GM12878 (cell line): ENCODE measurements around the gene HIP1. TPM values are rescaled to one million over a fixed set of nuclear protein-coding genes. Genes with fewer than 3 reads are reported as not detected.

ENCODE experiments used
- ATAC-seq: fragments of 200-7000 bp; cut with Tn5 transposase; 3 replicates; pipeline ENCODE4 v1.9.1; 2020; ENCODE audit warnings: mild to moderate bottlenecking, moderate library complexity
- BruUV-seq: library from RNA; stranded (reverse); fragments of 400-500 nt; replicated peaks from 2 replicates; lab custom pipeline; 2021; lab: Mats Ljungman, UMichigan
- CTCF ChIA-PET: fragments of 300-600 bp; sonication (Branson Sonifier 250); formaldehyde crosslinking; extraction: SDS; loops from one replicate; lab custom pipeline; 2021; ENCODE audit warnings: inconsistent platforms; lab: Yijun Ruan, JAX
- POLR2A ChIA-PET: fragments of 350-600 bp; formaldehyde crosslinking; extraction: SDS; loops from one replicate; lab custom pipeline; 2021; ENCODE audit warnings: inconsistent platforms; lab: Charles Lee
- RAD21 ChIA-PET: fragments of 300-600 bp; sonication (Branson Sonifier 250); formaldehyde crosslinking; loops from one replicate; lab custom pipeline; 2023; ENCODE audit warnings: antibody characterized with exemption; ENCODE audit not compliant: unreplicated experiment; lab: Charles Lee
- SMC1A ChIA-PET: fragments of 300-600 bp; sonication (Branson Sonifier 250); formaldehyde crosslinking; loops from one replicate; lab custom pipeline; 2023; ENCODE audit not compliant: unreplicated experiment, uncharacterized antibody; lab: Charles Lee
- DNase-seq: peaks from one replicate; pipeline ENCODE4 v3.0.0-alpha.2; 2011; ENCODE audit warnings: low read depth, low spot score
- FAIRE-seq: peaks from 3 replicates; lab custom pipeline; 2011; peaks lifted over from hg19 to GRCh38; lab: Jason Lieb, UNC
- H2AFZ ChIP-seq: 2 replicates; pipeline ENCODE4 v1.6.0; 2011; ENCODE audit warnings: low read depth, low read length, control low read depth; ENCODE audit not compliant: control insufficient read depth
- H3K27ac ChIP-seq: 2 replicates; pipeline ENCODE4 v1.5.1; 2011; ENCODE audit warnings: control low read depth; ENCODE audit not compliant: control insufficient read depth, insufficient read depth
- H3K27me3 ChIP-seq, 2 experiments: replicated peaks in 1 of 2; 2 replicates each; pipeline versions ENCODE4 v1.6.0 to v1.6.1; 2011; ENCODE audit warnings: low read length in 1 of 2; ENCODE audit not compliant: control insufficient read depth in 2 of 2, insufficient read depth in 2 of 2
- H3K36me3 ChIP-seq, 2 experiments: 2 replicates each; pipeline ENCODE4 v1.5.1; 2011; ENCODE audit warnings: low read length in 1 of 2; ENCODE audit not compliant: control insufficient read depth in 2 of 2, insufficient read depth in 2 of 2
- H3K4me1 ChIP-seq: 2 replicates; pipeline ENCODE4 v1.6.1; 2011; ENCODE audit warnings: mild to moderate bottlenecking, low read length, moderate library complexity, mixed read lengths; ENCODE audit not compliant: control insufficient read depth, insufficient read depth
- H3K4me2 ChIP-seq: 2 replicates; pipeline ENCODE4 v1.6.0; 2011; ENCODE audit warnings: control low read depth; ENCODE audit not compliant: control insufficient read depth, insufficient read depth
- H3K4me3 ChIP-seq: fragments of 200-600 bp; sonication (generic); 2 replicates; pipeline ENCODE4 v1.5.1; 2016
- H3K79me2 ChIP-seq: 2 replicates; pipeline ENCODE4 v1.6.0; 2011; ENCODE audit warnings: low read length; ENCODE audit not compliant: control insufficient read depth, insufficient read depth
- H3K9ac ChIP-seq: 2 replicates; pipeline ENCODE4 v1.8.0; 2011; ENCODE audit warnings: low read length, control low read depth, mixed read lengths; ENCODE audit not compliant: control insufficient read depth, insufficient read depth
- H3K9me3 ChIP-seq: replicated peaks from 3 replicates; pipeline ENCODE4 v1.5.1; 2011; ENCODE audit warnings: mild to moderate bottlenecking, low read length; ENCODE audit not compliant: control insufficient read depth, insufficient read depth
- H4K20me1 ChIP-seq: 2 replicates; pipeline ENCODE4 v1.6.0; 2011; ENCODE audit not compliant: control insufficient read depth, insufficient read depth
- ATF3 ChIP-seq: IDR thresholded peaks from 2 replicates; pipeline ENCODE4 v1.6.1; 2011; ENCODE audit warnings: low read depth, mild to moderate bottlenecking, low read length, moderate library complexity, borderline replicate concordance; ENCODE audit errors: extremely low read depth
- BACH1 ChIP-seq: fragments of 450-650 bp; IDR thresholded peaks from 2 replicates; pipeline ENCODE4 v1.6.1; 2017; ENCODE audit warnings: mild to moderate bottlenecking, borderline replicate concordance
- BCL11A ChIP-seq: IDR thresholded peaks from 2 replicates; pipeline ENCODE4 v1.6.1; 2011; ENCODE audit warnings: low read depth, low read length
- CBX5 ChIP-seq: sonication (generic); IDR thresholded peaks from 2 replicates; pipeline ENCODE4 v1.6.1; 2016; ENCODE audit warnings: low read depth, moderate library complexity, mild to moderate bottlenecking, inconsistent platforms
- CHD1 ChIP-seq: IDR thresholded peaks from 2 replicates; pipeline ENCODE4 v1.6.1; 2012; ENCODE audit warnings: low read depth, low read length, improper control_type of control experiment
- DPF2 ChIP-seq: fragments of 450-650 bp; IDR thresholded peaks from 2 replicates; pipeline ENCODE4 v1.6.1; 2017; ENCODE audit warnings: mild to moderate bottlenecking
- FOXK2 ChIP-seq: fragments of 450-650 bp; IDR thresholded peaks from 2 replicates; pipeline ENCODE4 v1.6.1; 2017; ENCODE audit warnings: mild to moderate bottlenecking, moderate library complexity
- IKZF2 ChIP-seq, 2 experiments: fragments of 450-650 bp; IDR thresholded peaks; 2 replicates each; pipeline ENCODE4 v1.6.1; 2017; ENCODE audit warnings: mild to moderate bottlenecking in 2 of 2, moderate library complexity in 2 of 2
- JUND ChIP-seq: IDR thresholded peaks from 2 replicates; pipeline ENCODE4 v1.6.1; 2012; ENCODE audit warnings: low read depth, mild to moderate bottlenecking, low read length, improper control_type of control experiment, moderate library complexity
- MXI1 ChIP-seq: fragments of 150-350 bp; IDR thresholded peaks from 2 replicates; pipeline ENCODE4 v1.6.1; 2011; ENCODE audit warnings: low read depth, mild to moderate bottlenecking, inconsistent platforms, low read length, improper control_type of control experiment
- NFIC ChIP-seq: IDR thresholded peaks from 2 replicates; pipeline ENCODE4 v1.6.1; 2012; ENCODE audit warnings: low read depth, mild to moderate bottlenecking, inconsistent platforms, low read length, moderate library complexity
- NFXL1 ChIP-seq: fragments of 450-650 bp; IDR thresholded peaks from 2 replicates; pipeline ENCODE4 v1.6.1; 2017; ENCODE audit warnings: antibody characterized with exemption, mild to moderate bottlenecking, borderline replicate concordance
- PAX8 ChIP-seq: fragments of 450-650 bp; IDR thresholded peaks from 2 replicates; pipeline ENCODE4 v1.6.1; 2017; ENCODE audit warnings: mild to moderate bottlenecking, moderate library complexity
- SREBF1 ChIP-seq: IDR thresholded peaks from 2 replicates; pipeline ENCODE4 v1.6.1; 2012; ENCODE audit warnings: mild to moderate bottlenecking, low read length
- SUPT20H ChIP-seq: IDR thresholded peaks from 2 replicates; pipeline ENCODE4 v1.6.1; 2011; ENCODE audit warnings: low read depth, mild to moderate bottlenecking, low read length, moderate library complexity, borderline replicate concordance; ENCODE audit not compliant: control insufficient read depth
- YBX1 ChIP-seq: fragments of 450-650 bp; IDR thresholded peaks from 2 replicates; pipeline ENCODE4 v1.6.1; 2016; ENCODE audit warnings: antibody characterized with exemption
- ZNF217 ChIP-seq: fragments of 450-650 bp; IDR thresholded peaks from 2 replicates; pipeline ENCODE4 v1.6.1; 2017; ENCODE audit warnings: antibody characterized with exemption, mild to moderate bottlenecking
- ZNF592 ChIP-seq: fragments of 450-650 bp; IDR thresholded peaks from 2 replicates; pipeline ENCODE4 v1.6.1; 2017; ENCODE audit warnings: mild to moderate bottlenecking, moderate library complexity
- ZZZ3 ChIP-seq: IDR thresholded peaks from 2 replicates; pipeline ENCODE4 v1.6.1; 2011; ENCODE audit warnings: low read depth; ENCODE audit not compliant: control insufficient read depth, insufficient read length
- WGBS: methylation state at CpG from one replicate; pipeline ENCODE4 v1.1.6; 2016; ENCODE audit warnings: low lambda C conversion rate; ENCODE audit not compliant: insufficient replicate concordance, insufficient coverage; ENCODE audit errors: missing lambda C conversion rate; 5-methylcytosine and 5-hydroxymethylcytosine counted together
- in situ Hi-C: fragments of 300-500 bp; cut with MboI; formaldehyde crosslinking; loops from 9 replicates; pipeline ENCODE4 v1.14.3; 2018; ENCODE audit warnings: mixed read lengths
- intact Hi-C: fragments of 100-400 bp; cut with micrococcal nuclease; formaldehyde crosslinking; loops from one replicate; pipeline ENCODE4 v1.14.2; 2022; ENCODE audit not compliant: unreplicated experiment
- polyA plus RNA-seq, 11 experiments: library from polyadenylated mRNA; depleted of rRNA in 4 of 11; unstranded in 6 of 11; stranded (reverse) in 5 of 11; fragments of >200 nt; fragmentation: Nextera tagmentation in 4 of 11; fragmentation: Illumina TruSeq in 1 of 11; extraction: Ambion mirVana in 4 of 11; extraction: Trizol in 1 of 11; gene quantifications; 1 replicate in 1 of 11; 2 replicates in 10 of 11; pipeline versions ENCODE4 v1.2.1 to v1.2.3, GENCODE V29; 2011 to 2016; ENCODE audit warnings: inconsistent platforms in 2 of 11, missing spikeins in 2 of 11, low read depth in 1 of 11
- total RNA-seq, 4 experiments: library from RNA; depleted of rRNA in 3 of 4; stranded (reverse); fragments of >200 nt in 3 of 4; fragmentation: Illumina TruSeq in 1 of 4; extraction: Trizol in 1 of 4; gene quantifications; 2 replicates each; pipeline versions ENCODE4 v1.2.1 to v1.2.3, GENCODE V29; 2013 to 2021

HIP1 gene
- total and polyA plus RNA-seq, 10 of the 15 experiments (the other 5 are each of a cell fraction or from before 2014, with no cell fraction given) = 1.2 to 9.7 (median 3.2) TPM

DNA sequence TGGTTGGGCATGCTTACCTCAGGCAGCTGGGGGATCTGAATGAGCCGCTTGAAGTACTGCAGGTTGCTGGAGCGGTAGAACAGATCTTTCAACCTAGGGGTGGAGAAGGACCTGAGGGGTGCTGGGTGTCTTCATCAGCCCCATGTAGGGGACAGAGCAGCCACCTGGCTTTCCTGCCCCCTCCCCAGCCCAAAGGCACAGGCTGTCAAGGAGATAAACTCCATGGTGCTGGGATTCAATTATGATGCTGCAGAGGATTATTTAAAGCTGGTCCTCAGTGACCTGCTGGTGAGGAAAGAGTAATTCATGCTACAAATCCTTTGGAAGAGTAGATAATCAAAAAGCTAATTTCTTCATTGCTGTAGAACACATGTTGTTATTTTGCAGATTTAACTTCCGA, 175.6 kb downstream of the HIP1 start:
- no peak overlapping the region for H3K9ac ChIP-seq
- intact Hi-C loops = no loop called here
- H3K27ac ChIP-seq = no peak overlapping the region
- DNase-seq (no peak), FAIRE-seq (no peak), ATAC-seq (no peak)
- no peak overlapping the region for H2AFZ ChIP-seq
- ChIA-PET POLR2A (no interaction called here), RAD21 (no interaction called here), SMC1A (no interaction called here), CTCF (interaction anchor here (0.6 to 1.0 kb wide), 2 partner anchors 10 to 55 kb away, joined by 3 read pairs; no protein-coding TSS in a partner anchor)
- H3K79me2 ChIP-seq = no peaks in the 10 kb centered on the region
- no peaks in the 10 kb centered on the region for H4K20me1 ChIP-seq
- no peak overlapping the region for H3K4me2 ChIP-seq
- no peak for TF ChIP-seq ZNF217
- TF ChIP-seq CBX5 = no peak
- TF ChIP-seq SREBF1 = no peak
- no peak for TF ChIP-seq MXI1
- no peak for TF ChIP-seq CHD1
- TF ChIP-seq PAX8 = no peak
- no peak for TF ChIP-seq SUPT20H
- no peak for TF ChIP-seq FOXK2
- TF ChIP-seq BACH1 = no peak
- no peak for TF ChIP-seq NFIC
- no peak for TF ChIP-seq ATF3
- TF ChIP-seq IKZF2 (IDR thresholded peaks at IDR 0.05) = no peak
- TF ChIP-seq JUND = no peak
- TF ChIP-seq ZNF592 = no peak
- no peak for TF ChIP-seq YBX1
- TF ChIP-seq BCL11A = no peak
- TF ChIP-seq NFXL1 = no peak
- TF ChIP-seq DPF2 = no peak
- no peak for TF ChIP-seq ZZZ3
- H3K36me3 ChIP-seq = no peaks in the 10 kb centered on the region
- BruUV-seq = no TSS peak
- H3K9me3 ChIP-seq = no peaks in the 10 kb centered on the region; the same call in 2 of the 3 replicates
- no peaks in the 10 kb centered on the region for H3K4me1 ChIP-seq
- no peaks in the 10 kb centered on the region for H3K27me3 ChIP-seq
- no peak overlapping the region for H3K4me3 ChIP-seq
- 98% methylated on average over 3 of the region's 3 CpGs for WGBS
- in situ Hi-C loops = no loop called here
